Measurements from ENCODE around the gene MPZL1. TPM values are rescaled to one million over a fixed set of nuclear protein-coding genes. Genes with fewer than 3 reads are reported as not detected.

The MPZL1 gene
- total and polyA plus RNA-seq, 3 experiments from 2014 or later = 8.2 to 17.9 (median 15.6) TPM

DNA sequence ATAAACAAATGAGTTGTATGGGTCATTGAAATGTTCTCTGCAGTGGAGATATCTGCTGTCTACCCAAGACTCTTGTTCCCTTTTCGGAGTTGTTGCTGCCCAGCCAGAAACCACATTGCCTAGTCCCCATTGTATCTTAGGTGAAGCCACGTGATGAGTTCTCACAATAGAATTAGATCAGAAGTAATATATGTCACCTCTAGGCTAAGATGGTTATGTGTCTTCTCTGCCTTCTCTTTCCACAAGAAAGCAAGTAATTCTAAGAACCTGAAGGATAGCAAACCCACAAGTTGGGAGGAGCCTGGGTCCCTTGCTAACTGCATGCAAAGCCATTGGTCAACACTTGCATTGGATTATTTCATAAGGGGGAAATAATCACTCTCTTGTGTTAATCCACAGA, 115.5 kb downstream of the MPZL1 start:
- Mint-ChIP-seq H3K4me1 (no peaks in the 10 kb centered on the region), H3K27me3 (peaks cover 5 to 23% of the 10 kb centered on the region in 2 donors), H3K4me3 (no peak overlapping the region), H3K27ac (peak overlapping the region in 1 of 8 donors; percentile 13), H3K9me3 (peaks cover 0 to 3% (median 0%) of the 10 kb centered on the region in 5 donors), H3K36me3 (peaks cover 0 to 4% (median 0%) of the 10 kb centered on the region in 3 donors)
- Histone ChIP-seq H3K9me3 (ENCODE audit: low read length) (no peaks in the 10 kb centered on the region), H3K27me3 (ENCODE audit: insufficient read depth, low read length, poor library complexity, severe bottlenecking) (no peaks in the 10 kb centered on the region), H3K4me1 (ENCODE audit: insufficient read depth, low read length) (no peaks in the 10 kb centered on the region), H3K36me3 (ENCODE audit: insufficient read depth, low read length) (no peaks in the 10 kb centered on the region), H3K27ac (ENCODE audit: low read depth, low read length) (no peak overlapping the region), H3K4me3 (ENCODE audit: low read length) (no peak overlapping the region)
- DNase-seq = no peak
- ChIA-PET POLR2A (no interaction called here), CTCF (no interaction called here)

DNA sequence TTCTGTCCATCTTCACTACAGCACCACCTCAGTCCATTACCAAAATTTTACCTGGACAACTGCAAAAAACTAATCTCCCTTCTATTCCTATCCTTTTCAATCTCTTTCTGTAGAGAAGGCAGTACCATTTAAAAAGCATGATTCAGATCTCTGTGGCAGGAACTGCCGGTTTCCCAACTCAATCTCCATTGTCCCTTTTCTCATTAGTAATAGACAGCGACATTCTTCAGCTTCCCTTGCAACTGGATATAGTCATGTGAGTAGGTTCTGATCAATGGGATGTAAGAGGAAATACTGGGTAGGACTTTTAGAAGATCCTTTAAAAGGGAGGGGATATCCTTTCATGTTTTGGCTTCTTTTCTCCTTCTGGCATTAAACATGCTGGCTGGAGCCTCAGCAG, 117.2 kb downstream of the MPZL1 start:
- no peaks in the 10 kb centered on the region for H3K9me3 Mint-ChIP-seq
- H3K4me3 Mint-ChIP-seq = no peak overlapping the region
- H3K36me3 Mint-ChIP-seq = peaks cover 0 to 2% (median 0%) of the 10 kb centered on the region in 3 donors
- Histone ChIP-seq H3K27me3 (ENCODE audit: insufficient read depth, low read length, poor library complexity, severe bottlenecking) (no peaks in the 10 kb centered on the region), H3K9me3 (ENCODE audit: low read length) (no peaks in the 10 kb centered on the region), H3K27ac (ENCODE audit: low read depth, low read length) (no peak overlapping the region), H3K36me3 (ENCODE audit: insufficient read depth, low read length) (no peaks in the 10 kb centered on the region), H3K4me1 (ENCODE audit: insufficient read depth, low read length) (no peaks in the 10 kb centered on the region), H3K4me3 (ENCODE audit: low read length) (no peak overlapping the region)
- ChIA-PET CTCF (no interaction called here), POLR2A (no interaction called here)
- no peak overlapping the region for H3K27ac Mint-ChIP-seq
- no peak for DNase-seq
- H3K27me3 Mint-ChIP-seq = peaks cover 1 to 23% of the 10 kb centered on the region in 2 donors
- H3K4me1 Mint-ChIP-seq = no peaks in the 10 kb centered on the region

Other genes starting within 250 kb of the MPZL1 start
- 100 to 1,000 TPM; 130 to 133 TPM for gene CD247, start 203.5 kb upstream of the MPZL1 start, total RNA-seq
- 395 TPM for gene CD247, start 203.5 kb upstream of the MPZL1 start, polyA plus RNA-seq
- 10 to 100 TPM; 14.6 to 15.3 TPM for gene CREG1, start 168.2 kb upstream of the MPZL1 start, total RNA-seq
- gene CREG1, start 168.2 kb upstream of the MPZL1 start, polyA plus RNA-seq = 19.5 TPM
- gene RCSD1, start 91.8 kb upstream of the MPZL1 start, total RNA-seq = 10 to 100 TPM; 45.9 to 47.9 TPM
- gene RCSD1, start 91.8 kb upstream of the MPZL1 start, polyA plus RNA-seq = 171 TPM
- gene ADCY10, start 192.2 kb downstream of the MPZL1 start, total RNA-seq = under 1 TPM in 1 of 2 experiments, not detected in 1; 0.09 TPM
- not detected for gene ADCY10, start 192.2 kb downstream of the MPZL1 start, polyA plus RNA-seq
- 10 to 100 TPM; 24.8 to 24.9 TPM for gene DCAF6, start 214.7 kb downstream of the MPZL1 start, total RNA-seq
- gene DCAF6, start 214.7 kb downstream of the MPZL1 start, polyA plus RNA-seq = 15.4 TPM
- 10 to 100 TPM; 56.1 to 57.0 TPM for gene MPC2, start 215.1 kb downstream of the MPZL1 start, total RNA-seq
- 92.4 TPM for gene MPC2, start 215.1 kb downstream of the MPZL1 start, polyA plus RNA-seq

All from CD8-positive, alpha-beta memory T cell (primary cell).